GM18861 (cell line): ENCODE data around the gene HLA-G.
"Not testable (repeated sequence)": the region's sequence is repeated elsewhere in the genome, so short reads cannot be mapped to it uniquely, and the experiment has no call there.

Experiments used
- ATAC-seq: cut with Tn5 transposase; IDR thresholded peaks from one replicate; pipeline ENCODE4 v1.9.1; 2021; ENCODE audit not compliant: unreplicated experiment

The HLA-G gene

DNA sequence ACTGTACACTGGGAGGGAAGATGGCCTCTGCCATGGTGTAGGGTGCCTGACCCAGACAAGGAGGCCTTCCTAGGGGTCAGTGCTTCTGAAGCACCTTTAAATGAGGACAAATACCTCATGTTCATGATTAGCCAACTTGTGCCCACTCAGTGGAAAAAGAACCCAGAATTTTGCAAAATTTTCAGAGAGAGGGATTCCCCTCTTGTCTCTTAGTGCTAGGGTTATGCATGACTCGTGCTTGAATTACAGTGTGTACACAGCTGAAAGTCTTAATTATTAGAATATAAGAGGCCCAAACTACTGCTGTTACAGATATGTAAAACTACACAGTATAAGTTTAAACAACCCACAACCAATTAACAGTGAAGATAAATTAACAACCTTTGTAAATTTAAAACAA is 38.0 kb downstream of the HLA-G start:
- no peak for ATAC-seq

DNA sequence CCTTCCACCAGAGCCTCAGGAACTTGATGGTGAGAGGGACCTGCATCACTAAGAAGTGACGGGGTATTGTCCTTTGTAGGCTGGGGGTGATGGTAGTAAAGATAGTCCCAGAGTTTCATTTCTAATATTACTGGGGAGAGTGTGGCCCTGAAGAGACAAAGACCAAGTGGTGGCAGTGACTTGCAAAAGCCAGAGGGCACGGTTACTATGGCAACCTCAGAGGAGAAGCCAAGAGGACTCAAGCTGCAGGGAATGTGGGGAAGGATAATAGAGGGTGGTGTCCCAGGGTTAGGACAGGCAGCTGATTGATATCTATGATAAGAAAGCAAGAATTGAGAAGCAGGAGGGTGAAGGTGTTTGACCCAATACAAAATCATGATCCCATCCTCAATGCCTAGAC is 42.5 kb downstream of the HLA-G start:
- ATAC-seq, result no peak

DNA sequence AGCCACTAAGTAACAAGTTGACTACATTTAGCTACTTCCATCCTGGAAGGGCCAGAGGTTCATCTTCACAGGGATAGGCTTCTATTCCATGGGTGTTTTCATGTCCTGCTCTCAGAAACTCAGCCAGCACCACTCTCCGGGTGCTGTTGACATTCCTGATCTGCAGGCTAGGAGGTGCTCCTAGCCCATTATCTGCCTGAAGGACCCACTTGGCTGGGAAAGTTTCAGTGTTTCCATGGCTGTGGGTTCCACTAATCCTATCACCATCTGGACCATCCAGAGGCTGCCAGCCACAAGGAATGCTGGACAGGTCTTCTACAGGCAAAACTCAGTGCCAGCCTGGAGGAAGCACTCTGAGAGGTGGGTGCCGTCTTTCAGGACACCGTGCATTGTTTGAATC is 45.2 kb downstream of the HLA-G start:
- ATAC-seq, result no peak

DNA sequence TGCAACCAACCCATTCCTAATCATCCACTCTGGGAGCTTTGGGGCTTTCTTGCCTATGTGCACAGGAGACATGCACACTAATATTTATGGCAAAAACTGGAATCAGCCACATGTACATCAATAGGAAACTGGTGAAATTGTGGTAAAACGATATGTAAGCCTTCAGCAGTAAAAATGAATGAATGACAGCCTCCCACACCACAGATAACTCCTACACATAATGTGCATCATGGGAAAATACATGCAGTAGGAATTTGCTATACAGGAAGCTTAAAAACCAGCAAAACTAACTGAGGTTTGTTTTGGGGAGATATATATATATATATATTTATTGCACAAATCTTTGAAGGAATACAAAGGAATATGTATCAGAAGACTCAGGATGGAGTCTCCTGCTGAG is 47.6 kb downstream of the HLA-G start:
- no peak for ATAC-seq

DNA sequence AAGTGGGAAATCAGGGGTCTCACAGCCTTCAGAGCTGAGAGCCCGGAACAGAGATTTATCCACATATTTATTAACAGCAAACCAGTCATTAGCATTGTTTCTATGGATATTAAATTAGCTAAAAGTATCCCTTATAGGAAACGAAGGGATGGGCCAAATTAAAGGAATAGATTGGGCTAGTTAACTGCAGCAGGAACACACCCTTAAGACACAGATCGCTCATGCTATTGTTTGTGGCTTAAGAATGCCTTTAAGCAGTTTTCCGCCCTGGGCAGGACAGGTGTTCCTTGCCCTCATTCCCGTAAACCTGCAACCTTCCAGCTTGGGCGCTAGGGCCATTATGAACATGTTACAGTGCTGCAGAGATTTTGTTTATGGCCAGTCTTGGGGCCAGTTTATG is 48.1 kb downstream of the HLA-G start:
- ATAC-seq, result not testable (repeated sequence)
